Spleen (tissue), 7 donors: ENCODE data around the gene JAZF1.

Experiments
- CTCF ChIP-seq, 11 experiments: fragments of 200-600 bp in 7 of 11; fragments of 450-650 bp in 4 of 11; sonication (generic) in 4 of 11; IDR thresholded peaks in 8 of 11; conservative IDR thresholded peaks in 3 of 11; 1 replicate in 7 of 11; 2 replicates in 4 of 11; pipeline versions ENCODE4 v1.4.0 to v1.8.0; 2016 to 2021; ENCODE audit warnings: antibody characterized with exemption in 11 of 11, inconsistent platforms in 4 of 11, mild to moderate bottlenecking in 1 of 11
- POLR2AphosphoS5 ChIP-seq, 3 donors: sonication (generic); formaldehyde crosslinking; IDR thresholded peaks; one replicate each; pipeline ENCODE4 v1.5.1; 2017; ENCODE audit warnings: antibody characterized with exemption in 3 of 3
- donor health status: DM: no; HTN: no; CAD: no; lungs with moderate emphysema.
- donor health status: DM: no; HTN: no; CAD: no.
- donor health status: DM: no; HTN: no; CAD: no.

DNA sequence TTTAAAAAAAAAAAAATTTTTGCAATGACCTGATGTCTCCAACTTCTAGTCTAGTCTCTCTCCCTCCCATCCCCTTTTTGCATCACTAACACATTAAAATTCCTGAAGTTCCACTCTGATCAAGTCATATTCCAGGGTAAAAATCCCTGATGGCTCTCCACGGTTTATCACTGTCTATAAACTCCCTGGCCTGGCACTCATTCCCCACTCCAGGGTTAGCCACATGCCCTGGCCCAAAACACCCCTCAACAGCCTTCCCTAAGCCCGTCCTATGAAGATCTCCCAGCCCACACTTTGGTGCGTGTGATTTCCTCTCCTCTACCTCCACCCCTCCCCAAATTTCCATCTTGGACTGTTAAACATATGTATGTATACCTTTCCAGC lies 125.4 kb downstream of the JAZF1 start:
- no peak for TF ChIP-seq POLR2AphosphoS5 (IDR thresholded peaks at IDR 0.05)
- no peak for TF ChIP-seq CTCF (IDR thresholded peaks at IDR 0.05 in 8 of 11, conservative IDR thresholded peaks at IDR 0.05 in 3 of 11)
